Activated CD4-positive, alpha-beta T cell treated with anti-CD3 and anti-CD28 coated beads, Interleukin-2, amount 50 U/mL, for 16 hours (primary cell): ENCODE results near the gene UFC1.
A peak's percentile ranks its signal among the peaks of the same experiment; 100 is the strongest.

Source experiments
- DNase-seq: peaks from one replicate; pipeline ENCODE4 v3.0.0-alpha.2; 2020

Gene UFC1

GRCh38 chr1:161172349-161172748 is 18.6 kb downstream of the UFC1 start:
- DNase-seq: no peak

- no peak for DNase-seq
Measured at GRCh38 chr1:161172776-161173376, 19.1 kb downstream of the UFC1 start.

- DNase-seq: no peak
Measured at GRCh38 chr1:161173711-161174110, 19.9 kb downstream of the UFC1 start.

DNA sequence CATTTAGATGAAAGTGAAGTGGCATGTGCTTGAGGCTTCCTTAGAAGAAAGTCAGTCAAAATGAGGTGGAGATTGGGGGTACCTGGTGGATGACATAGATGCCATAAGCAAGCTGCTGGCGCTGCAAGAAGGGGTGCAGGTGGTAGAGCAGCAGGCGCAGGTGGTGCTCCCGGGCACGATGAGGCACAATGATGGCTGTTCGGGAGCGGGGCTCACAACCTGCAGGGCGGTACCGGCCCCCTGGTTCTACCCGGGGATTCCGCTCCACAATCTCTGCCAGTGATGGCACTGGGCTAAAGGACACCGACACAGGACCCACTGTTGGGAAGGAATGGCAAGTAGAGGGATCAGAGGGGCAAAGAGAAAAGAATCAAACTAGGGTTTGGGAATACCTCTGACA is 21.1 kb downstream of the UFC1 start:
- DNase-seq: no peak

DNA sequence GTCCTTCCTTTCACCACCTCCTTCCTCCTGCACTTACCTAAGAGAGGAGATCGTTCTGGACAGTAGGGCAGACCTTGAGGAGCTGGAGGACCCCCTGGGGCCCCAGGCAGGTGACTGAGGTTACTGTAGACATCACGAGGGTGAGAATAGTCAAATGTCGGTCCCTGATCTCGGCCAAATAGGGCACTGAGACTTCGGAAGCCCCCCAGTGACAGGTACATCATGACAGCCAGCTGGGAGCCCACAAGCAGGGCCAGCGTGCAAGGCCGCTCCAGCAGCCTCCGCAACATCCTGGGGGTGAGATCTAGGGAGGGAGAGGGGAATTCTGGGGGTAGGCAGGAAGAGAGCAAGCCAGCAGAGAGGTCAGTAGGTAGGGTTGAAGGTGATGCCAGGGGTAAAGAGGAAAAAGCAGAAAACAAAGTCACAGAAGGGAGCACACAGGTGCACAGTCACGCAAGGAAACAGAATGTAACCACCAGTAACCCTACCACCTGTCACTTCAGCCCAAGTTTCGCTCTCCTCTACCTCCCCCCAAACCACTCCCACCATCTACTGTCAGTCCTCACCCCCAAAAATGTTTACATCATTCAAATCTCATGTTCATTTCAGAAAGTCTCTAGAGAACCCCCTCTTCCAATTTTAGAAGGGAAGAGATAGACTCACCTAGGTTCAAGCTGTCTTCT is 22.1 kb downstream of the UFC1 start:
- no peak for DNase-seq

DNA sequence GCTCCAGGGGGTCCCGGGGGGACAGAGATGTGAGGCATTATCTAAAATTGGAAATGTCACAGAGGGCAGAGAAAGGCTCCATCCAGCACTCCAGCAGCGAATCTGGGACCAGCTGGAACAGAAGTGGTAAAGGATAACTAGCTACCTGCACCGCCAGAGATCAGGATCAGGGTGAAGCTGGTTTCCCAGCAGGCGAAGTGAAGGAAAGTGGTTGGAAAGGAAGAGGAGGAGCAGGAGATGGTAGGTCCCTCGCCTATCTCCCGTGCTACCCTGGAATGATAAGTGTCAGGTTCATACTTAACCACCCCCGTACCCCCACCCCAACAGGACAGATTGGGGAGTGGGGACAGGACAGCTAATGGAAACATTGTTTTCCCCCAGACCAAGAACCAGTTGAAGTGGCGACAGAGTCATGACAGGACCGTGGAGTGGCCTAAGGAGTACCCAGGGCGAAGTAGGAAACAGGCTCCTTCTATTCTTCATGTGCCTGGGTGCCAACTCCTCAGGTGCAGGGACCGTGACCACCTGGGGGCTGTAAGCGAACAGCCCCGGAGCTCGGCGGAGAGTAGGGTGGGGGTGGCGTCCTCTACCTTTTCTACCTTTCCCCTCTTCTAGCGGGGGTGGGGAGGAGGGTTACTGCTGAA is 22.8 kb downstream of the UFC1 start:
- DNase-seq: no peak

DNA sequence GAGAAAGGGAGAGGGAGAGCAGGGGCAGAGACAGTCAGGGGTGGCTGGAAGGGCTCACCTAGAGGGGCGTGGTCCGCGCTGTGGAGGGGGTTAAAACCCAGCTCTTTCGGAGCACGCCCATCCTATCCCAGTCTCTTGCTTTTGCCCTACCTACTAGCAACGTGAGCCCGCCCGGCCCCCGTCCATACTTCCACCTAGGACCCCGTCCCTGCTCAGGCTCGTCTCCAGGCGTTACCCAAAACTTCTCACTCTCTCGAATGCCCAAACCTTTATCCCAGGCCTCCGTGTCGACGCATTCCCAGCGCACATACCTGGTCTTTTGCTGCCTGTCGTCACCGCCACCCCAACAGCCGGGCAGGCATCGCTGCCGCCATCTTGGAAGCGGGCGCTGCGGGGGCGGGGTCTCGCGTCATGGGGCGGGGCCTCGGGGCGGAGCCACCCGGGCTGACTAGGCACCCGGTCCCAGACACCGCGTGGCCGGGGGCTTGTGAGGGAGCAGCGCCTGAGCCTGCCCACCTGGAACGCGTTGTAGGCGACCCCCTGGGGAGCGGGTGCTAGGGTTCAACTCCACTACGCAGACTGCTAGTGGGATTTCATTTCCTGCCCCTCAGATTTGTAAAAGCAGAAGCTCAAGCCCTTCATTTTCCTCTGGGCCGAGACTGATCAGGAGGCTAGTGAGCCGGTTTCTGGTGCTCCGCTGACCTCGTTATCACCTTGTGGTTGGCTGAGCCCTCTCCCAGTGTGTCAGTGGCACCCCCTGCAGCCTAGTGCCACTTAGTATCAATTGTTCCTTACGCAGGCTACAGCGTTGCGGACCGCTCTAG is 23.5 kb downstream of the UFC1 start, which contains the start of gene B4GALT3:
Gene B4GALT3, minus strand, starts transcription at position 396 of the 824 bp plus-strand sequence. CDS start 1,447 bp downstream, outside the sequence.
- DNase-seq: peak; percentile 94

DNA sequence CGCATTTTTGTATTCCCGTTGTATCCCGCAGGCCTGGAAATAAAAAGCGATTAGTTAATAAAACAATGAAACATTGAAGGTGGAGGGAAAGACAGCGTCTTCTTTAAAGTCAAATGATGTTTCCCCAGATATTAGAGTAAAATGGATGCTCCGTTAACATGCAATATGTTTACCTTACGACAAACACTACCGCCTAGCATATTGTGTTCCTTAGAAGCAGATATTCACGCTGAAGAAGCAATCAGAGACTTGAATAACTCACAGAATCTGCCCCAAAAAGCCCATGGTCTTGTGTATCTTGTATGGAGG is 24.1 kb downstream of the UFC1 start:
- no peak for DNase-seq

- DNase-seq: no peak
Measured at GRCh38 chr1:161179698-161180097, 25.9 kb downstream of the UFC1 start.

DNA sequence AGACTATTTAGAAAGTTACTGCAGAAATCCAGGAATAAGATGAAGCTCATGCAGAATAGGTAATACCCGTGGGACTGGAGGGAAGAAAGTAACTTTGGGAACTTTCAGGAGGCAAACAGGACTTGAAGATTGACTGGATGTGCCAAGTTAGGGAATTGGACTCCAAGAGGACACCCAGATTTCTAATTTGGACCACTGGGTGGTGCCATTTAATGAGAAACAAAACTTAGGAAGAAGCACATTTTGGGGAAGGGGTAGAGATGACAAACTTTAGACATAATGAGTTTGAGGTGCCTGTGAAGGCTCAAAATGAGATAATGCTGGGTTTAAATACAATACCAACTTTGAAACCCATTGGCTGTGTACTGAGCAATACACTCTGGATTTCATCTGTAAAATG is 26.9 kb downstream of the UFC1 start:
- no peak for DNase-seq

DNA sequence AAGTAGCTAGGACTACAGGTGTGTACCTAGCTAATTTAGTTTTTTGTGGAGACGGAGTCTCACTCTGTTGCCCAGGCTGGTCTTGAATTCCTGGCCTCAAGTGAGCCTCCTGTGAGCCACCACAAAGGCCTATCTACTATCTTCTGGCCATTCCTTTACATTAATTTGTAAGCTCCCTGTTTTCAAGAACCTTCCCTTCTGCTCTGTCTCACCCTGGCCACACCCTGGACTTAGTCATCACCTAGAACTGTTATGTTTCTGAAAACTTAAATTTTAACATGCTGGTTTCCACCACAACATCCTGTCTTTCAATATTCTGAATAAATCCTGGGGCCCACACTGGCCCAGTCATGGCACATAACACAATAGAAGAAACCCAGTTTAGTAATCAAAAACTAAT is 28.4 kb downstream of the UFC1 start:
- peak; percentile 89 for DNase-seq

DNA sequence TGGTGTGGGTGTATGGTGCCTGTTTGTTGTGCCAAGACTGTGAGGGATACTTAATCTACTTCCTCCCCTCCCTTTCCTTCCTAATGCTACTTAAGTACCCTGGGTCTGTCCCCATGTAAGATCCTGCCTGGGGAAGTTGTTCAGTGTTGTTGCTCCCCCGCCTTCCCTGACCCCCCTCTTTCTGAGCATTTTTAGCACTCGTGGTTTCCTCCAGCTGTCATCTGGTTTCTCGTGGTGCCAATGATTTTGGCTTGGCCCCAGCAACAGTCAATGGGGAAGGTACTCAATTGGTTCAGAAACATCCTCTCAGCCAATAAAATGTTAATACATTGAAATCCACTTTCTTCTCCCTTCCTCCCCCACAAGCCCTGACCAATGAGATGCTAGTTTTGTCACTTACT is 31.5 kb downstream of the UFC1 start:
- peak; percentile 88 for DNase-seq

DNA sequence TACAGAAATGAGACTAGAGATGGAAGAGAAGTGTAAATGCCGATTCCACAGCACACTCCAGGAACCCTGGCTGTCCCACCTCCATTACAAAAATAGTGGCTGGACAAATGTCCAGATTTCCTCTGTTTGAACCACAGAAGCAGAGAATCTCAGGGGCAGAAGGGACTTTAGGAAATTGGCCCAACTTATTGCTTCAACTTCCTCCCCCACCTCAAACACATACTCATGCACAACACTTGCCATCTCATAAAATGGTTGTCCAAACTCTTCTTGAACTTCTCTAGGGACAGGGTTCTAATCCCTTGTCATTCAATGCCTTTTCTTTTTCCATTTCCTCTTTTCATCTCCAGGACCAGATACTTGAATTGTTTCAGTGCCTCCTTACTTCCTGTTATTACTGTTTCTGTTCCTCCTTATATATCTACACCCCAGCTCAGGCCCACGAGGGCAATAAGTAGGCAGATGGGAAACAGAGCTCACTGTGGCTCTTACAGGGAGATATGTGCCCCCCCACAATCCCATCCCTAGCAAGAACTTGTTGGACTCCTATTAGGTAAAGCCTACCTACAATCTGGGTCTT is 32.0 kb downstream of the UFC1 start:
- DNase-seq: no peak

DNA sequence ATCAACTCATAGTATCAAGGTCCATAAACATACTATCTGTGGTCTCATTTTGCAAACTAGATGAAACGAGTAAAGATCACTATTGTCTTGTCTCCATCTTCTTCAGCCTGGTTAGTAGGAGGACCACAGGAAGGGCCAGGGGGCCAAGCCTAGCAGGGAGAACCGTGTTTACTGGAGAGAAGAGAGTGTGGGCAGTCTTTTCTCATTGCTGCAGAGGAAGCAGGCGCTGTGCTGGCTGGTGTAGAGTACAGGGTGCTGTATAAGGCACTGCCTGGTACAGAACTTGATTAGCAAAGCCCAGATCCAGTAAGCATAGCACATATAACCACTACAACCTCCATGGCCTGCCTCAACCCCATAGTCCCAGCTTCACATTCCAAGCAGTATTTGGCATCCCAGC is 33.5 kb downstream of the UFC1 start:
- DNase-seq: no peak

GRCh38 chr1:161188381-161188780 is 34.6 kb downstream of the UFC1 start:
- DNase-seq: no peak

DNA sequence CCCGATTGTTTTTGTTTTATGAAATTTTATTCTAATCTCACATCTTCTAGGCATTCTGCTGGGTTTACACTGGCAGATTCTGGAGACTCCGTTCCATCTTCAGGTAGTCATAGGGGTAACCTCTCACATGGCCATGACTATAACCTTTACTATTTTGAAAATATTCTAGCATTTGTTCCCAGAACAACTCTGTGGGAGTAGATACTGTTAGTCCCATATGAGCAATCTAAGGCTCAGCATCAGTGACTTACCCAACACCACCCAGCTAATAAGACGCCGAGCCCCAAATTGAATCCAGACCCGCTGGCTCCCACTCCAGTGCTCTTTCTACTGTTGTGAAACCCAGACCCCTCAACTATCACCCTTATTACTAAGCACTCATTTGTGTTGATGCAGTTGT is 35.3 kb downstream of the UFC1 start:
- no peak for DNase-seq

DNA sequence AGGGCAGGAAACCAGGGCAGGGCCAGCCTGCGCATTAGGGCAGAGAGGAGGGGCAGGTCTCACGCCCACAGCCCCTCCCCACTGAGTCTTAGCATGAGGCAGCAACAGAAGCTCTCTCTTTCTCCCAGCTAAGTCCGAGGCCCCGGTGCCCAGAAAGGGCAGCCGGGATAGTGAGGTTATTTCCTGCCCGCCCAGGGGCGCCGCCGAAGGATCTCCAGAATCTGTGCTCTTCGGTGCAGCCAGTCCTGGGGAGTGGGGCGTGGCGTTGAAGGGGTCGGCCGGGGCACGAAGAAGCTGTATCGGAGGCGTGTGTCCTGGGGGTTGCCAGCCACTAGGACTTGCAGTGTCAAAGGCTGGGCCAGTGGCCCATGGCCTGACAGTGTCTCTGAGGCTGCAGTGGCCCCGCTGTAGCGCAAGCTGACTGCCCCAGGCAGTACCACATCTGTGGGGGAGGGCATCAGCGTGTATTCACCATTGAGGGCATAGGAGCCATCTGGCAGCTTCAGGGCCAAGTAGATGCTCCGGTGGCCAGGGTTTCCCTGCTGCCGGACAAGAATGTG is 37.3 kb downstream of the UFC1 start:
- DNase-seq: no peak

- DNase-seq: no peak
Measured at GRCh38 chr1:161191971-161192370, 38.2 kb downstream of the UFC1 start.

GRCh38 chr1:161192476-161193465 is 39.0 kb downstream of the UFC1 start:
- DNase-seq: peak; percentile 80

- no peak for DNase-seq
Measured at GRCh38 chr1:161193561-161194235, 39.9 kb downstream of the UFC1 start.

GRCh38 chr1:161195171-161195570 is 41.4 kb downstream of the UFC1 start:
- DNase-seq: no peak
